ENCODE results near the gene NCEH1.
"Not testable (repeated sequence)": the region's sequence is repeated elsewhere in the genome, so short reads cannot be mapped to it uniquely, and the experiment has no call there.

The NCEH1 gene

GRCh38 chr3:172722536-172723040, 11.7 kb upstream of the NCEH1 start:
- WGBS (ENCODE audit: extremely low coverage, insufficient coverage, insufficient read length): no CpG with 5 or more reads among the region's 8 CpGs
- H2AFZ ChIP-seq (ENCODE audit: insufficient read depth, low read length, poor library complexity); H3K9ac ChIP-seq (ENCODE audit: low read length); H3K79me1 ChIP-seq (ENCODE audit: low read length); H3K9me3 ChIP-seq (ENCODE audit: insufficient read depth, low read depth, low read length); H3K4me3 ChIP-seq (ENCODE audit: low read depth, low read length); H3K14ac ChIP-seq (ENCODE audit: low read length); H2BK120ac ChIP-seq (ENCODE audit: insufficient read depth, low read length, poor library complexity); H2BK5ac ChIP-seq (ENCODE audit: low read depth, low read length, poor library complexity); H3K27ac ChIP-seq (ENCODE audit: low read depth, low read length); H3K18ac ChIP-seq (ENCODE audit: low read length); H3K79me2 ChIP-seq (ENCODE audit: control insufficient read depth, insufficient read depth, low read length, poor library complexity); H3K27me3 ChIP-seq (ENCODE audit: insufficient read depth, low read length); H2AK5ac ChIP-seq (ENCODE audit: low read length); H3K4me2 ChIP-seq (ENCODE audit: low read length); H4K8ac ChIP-seq (ENCODE audit: low read depth, low read length); H3K23ac ChIP-seq (ENCODE audit: low read length); H3K4me1 ChIP-seq (ENCODE audit: control insufficient read depth in 1 of 2, insufficient read depth in 2 of 2, low read length in 2 of 2); H3K4ac ChIP-seq (ENCODE audit: low read depth, low read length); H4K91ac ChIP-seq (ENCODE audit: low read depth, low read length); H2BK12ac ChIP-seq (ENCODE audit: low read length); H3K36me3 ChIP-seq (ENCODE audit: control insufficient read depth in 1 of 2, insufficient read depth in 2 of 2, low read length in 2 of 2); H4K12ac ChIP-seq (ENCODE audit: low read depth, low read length): not testable (repeated sequence)
- DNase-seq: peak; percentile 41 to 42

GRCh38 chr3:172717493-172718088, 6.7 kb upstream of the NCEH1 start:
- no CpG with 5 or more reads among the region's 4 CpGs for WGBS (ENCODE audit: extremely low coverage, insufficient coverage, insufficient read length)
- Histone ChIP-seq H3K9ac (ENCODE audit: low read length) (no peak overlapping the region), H3K4me3 (ENCODE audit: low read depth, low read length) (no peak overlapping the region), H3K18ac (ENCODE audit: low read length) (no peak overlapping the region), H3K27me3 (ENCODE audit: insufficient read depth, low read length) (no peaks in the 10 kb centered on the region), H2BK12ac (ENCODE audit: low read length) (no peak overlapping the region), H2AFZ (ENCODE audit: insufficient read depth, low read length, poor library complexity) (no peak overlapping the region), H4K91ac (ENCODE audit: low read depth, low read length) (no peak overlapping the region), H3K27ac (ENCODE audit: low read depth, low read length) (no peak overlapping the region), H3K36me3 (ENCODE audit: control insufficient read depth in 1 of 2, insufficient read depth in 2 of 2, low read length in 2 of 2) (no peaks in the 10 kb centered on the region), H3K79me1 (ENCODE audit: low read length) (no peaks in the 10 kb centered on the region), H2BK120ac (ENCODE audit: insufficient read depth, low read length, poor library complexity) (no peak overlapping the region), H3K9me3 (ENCODE audit: insufficient read depth, low read depth, low read length) (no peaks in the 10 kb centered on the region), H3K14ac (ENCODE audit: low read length) (no peak overlapping the region), H3K4me1 (ENCODE audit: control insufficient read depth in 1 of 2, insufficient read depth in 2 of 2, low read length in 2 of 2) (no peaks in the 10 kb centered on the region), H2AK5ac (ENCODE audit: low read length) (no peak overlapping the region), H3K23ac (ENCODE audit: low read length) (no peak overlapping the region), H3K79me2 (ENCODE audit: control insufficient read depth, insufficient read depth, low read length, poor library complexity) (no peaks in the 10 kb centered on the region), H4K8ac (ENCODE audit: low read depth, low read length) (no peak overlapping the region), H2BK5ac (ENCODE audit: low read depth, low read length, poor library complexity) (no peak overlapping the region), H3K4me2 (ENCODE audit: low read length) (no peak overlapping the region), H4K12ac (ENCODE audit: low read depth, low read length) (no peak overlapping the region), H3K4ac (ENCODE audit: low read depth, low read length) (no peak overlapping the region)
- DNase-seq: peak in 1 of 2 donors; percentile 46

GRCh38 chr3:172716476-172716875, 5.6 kb upstream of the NCEH1 start:
- H3K36me3 ChIP-seq (ENCODE audit: control insufficient read depth in 1 of 2, insufficient read depth in 2 of 2, low read length in 2 of 2): no peaks in the 10 kb centered on the region
- peaks cover 0 to under 1% of the 10 kb centered on the region in 2 experiments for H3K4me1 ChIP-seq (ENCODE audit: control insufficient read depth in 1 of 2, insufficient read depth in 2 of 2, low read length in 2 of 2)
- H3K14ac ChIP-seq (ENCODE audit: low read length): no peak overlapping the region
- H3K23ac ChIP-seq (ENCODE audit: low read length): no peak overlapping the region
- WGBS (ENCODE audit: extremely low coverage, insufficient coverage, insufficient read length): no CpG with 5 or more reads among the region's 5 CpGs
- no peak overlapping the region for H2BK120ac ChIP-seq (ENCODE audit: insufficient read depth, low read length, poor library complexity)
- H4K91ac ChIP-seq (ENCODE audit: low read depth, low read length): no peak overlapping the region
- no peaks in the 10 kb centered on the region for H3K9me3 ChIP-seq (ENCODE audit: insufficient read depth, low read depth, low read length)
- no peak overlapping the region for H3K4me2 ChIP-seq (ENCODE audit: low read length)
- no peak overlapping the region for H4K8ac ChIP-seq (ENCODE audit: low read depth, low read length)
- DNase-seq: peak in 1 of 2 donors; percentile 20
- no peak overlapping the region for H3K4me3 ChIP-seq (ENCODE audit: low read depth, low read length)
- no peak overlapping the region for H2AFZ ChIP-seq (ENCODE audit: insufficient read depth, low read length, poor library complexity)
- no peak overlapping the region for H3K4ac ChIP-seq (ENCODE audit: low read depth, low read length)
- H3K79me1 ChIP-seq (ENCODE audit: low read length): no peaks in the 10 kb centered on the region
- H4K12ac ChIP-seq (ENCODE audit: low read depth, low read length): no peak overlapping the region
- H3K18ac ChIP-seq (ENCODE audit: low read length): no peak overlapping the region
- no peaks in the 10 kb centered on the region for H3K79me2 ChIP-seq (ENCODE audit: control insufficient read depth, insufficient read depth, low read length, poor library complexity)
- no peak overlapping the region for H3K9ac ChIP-seq (ENCODE audit: low read length)
- no peak overlapping the region for H2BK5ac ChIP-seq (ENCODE audit: low read depth, low read length, poor library complexity)
- H2AK5ac ChIP-seq (ENCODE audit: low read length): no peak overlapping the region
- no peak overlapping the region for H3K27ac ChIP-seq (ENCODE audit: low read depth, low read length)
- H2BK12ac ChIP-seq (ENCODE audit: low read length): no peak overlapping the region
- H3K27me3 ChIP-seq (ENCODE audit: insufficient read depth, low read length): no peaks in the 10 kb centered on the region

- Histone ChIP-seq H2AK5ac (ENCODE audit: low read length) (no peak overlapping the region), H3K4me1 (ENCODE audit: control insufficient read depth in 1 of 2, insufficient read depth in 2 of 2, low read length in 2 of 2) (peaks cover 2 to 4% of the 10 kb centered on the region in 2 experiments), H4K8ac (ENCODE audit: low read depth, low read length) (no peak overlapping the region), H3K4me2 (ENCODE audit: low read length) (no peak overlapping the region), H4K12ac (ENCODE audit: low read depth, low read length) (no peak overlapping the region), H4K91ac (ENCODE audit: low read depth, low read length) (no peak overlapping the region), H3K4ac (ENCODE audit: low read depth, low read length) (no peak overlapping the region), H3K9me3 (ENCODE audit: insufficient read depth, low read depth, low read length) (no peaks in the 10 kb centered on the region), H2BK12ac (ENCODE audit: low read length) (no peak overlapping the region), H3K9ac (ENCODE audit: low read length) (no peak overlapping the region), H3K36me3 (ENCODE audit: control insufficient read depth in 1 of 2, insufficient read depth in 2 of 2, low read length in 2 of 2) (no peaks in the 10 kb centered on the region), H3K27ac (ENCODE audit: low read depth, low read length) (no peak overlapping the region), H3K4me3 (ENCODE audit: low read depth, low read length) (no peak overlapping the region), H3K14ac (ENCODE audit: low read length) (no peak overlapping the region), H3K18ac (ENCODE audit: low read length) (no peak overlapping the region), H3K79me2 (ENCODE audit: control insufficient read depth, insufficient read depth, low read length, poor library complexity) (no peaks in the 10 kb centered on the region), H2BK120ac (ENCODE audit: insufficient read depth, low read length, poor library complexity) (no peak overlapping the region), H2AFZ (ENCODE audit: insufficient read depth, low read length, poor library complexity) (no peak overlapping the region), H2BK5ac (ENCODE audit: low read depth, low read length, poor library complexity) (no peak overlapping the region), H3K79me1 (ENCODE audit: low read length) (peaks cover 2% of the 10 kb centered on the region), H3K27me3 (ENCODE audit: insufficient read depth, low read length) (no peaks in the 10 kb centered on the region), H3K23ac (ENCODE audit: low read length) (no peak overlapping the region)
- DNase-seq: no peak
- WGBS (ENCODE audit: extremely low coverage, insufficient coverage, insufficient read length): no CpG with 5 or more reads among the region's 3 CpGs
Observed at GRCh38 chr3:172713316-172713715, 2.4 kb upstream of the NCEH1 start.
